HEK293T (cell line): ENCODE data around the gene TXK.

Experiments used
- CTCF ChIA-PET: fragments of 350-600 bp; formaldehyde crosslinking; extraction: SDS; loops from one replicate; lab custom pipeline; 2021; ENCODE audit warnings: antibody characterized with exemption, inconsistent platforms; lab: Yijun Ruan, JAX
- POLR2A ChIA-PET: fragments of 350-600 bp; formaldehyde crosslinking; extraction: SDS; loops from one replicate; lab custom pipeline; 2020; ENCODE audit warnings: antibody characterized with exemption, inconsistent platforms; lab: Yijun Ruan, JAX
- DNase-seq: peaks from one replicate; pipeline ENCODE4 v3.0.0; 2012; ENCODE audit warnings: mixed read lengths; ENCODE audit errors: extremely low spot score
- ARNT ChIP-seq: fragments of 450-650 bp; IDR thresholded peaks from 2 replicates; pipeline ENCODE4 v1.6.1; 2017; ENCODE audit warnings: mild to moderate bottlenecking
- BHLHE40 ChIP-seq: fragments of 450-650 bp; IDR thresholded peaks from 2 replicates; pipeline ENCODE4 v1.6.1; 2016; ENCODE audit warnings: mild to moderate bottlenecking, moderate library complexity, borderline replicate concordance
- CTBP1 ChIP-seq: fragments of 450-650 bp; IDR thresholded peaks from 2 replicates; pipeline ENCODE4 v1.6.1; 2016; ENCODE audit warnings: borderline replicate concordance
- ELF4 ChIP-seq: fragments of 450-650 bp; IDR thresholded peaks from 2 replicates; pipeline ENCODE4 v1.6.1; 2017; ENCODE audit warnings: antibody characterized with exemption
- FOXA1 ChIP-seq: fragments of 450-650 bp; IDR thresholded peaks from 2 replicates; pipeline ENCODE4 v1.6.1; 2016; ENCODE audit warnings: mild to moderate bottlenecking
- FOXK2 ChIP-seq: fragments of 450-650 bp; IDR thresholded peaks from 2 replicates; pipeline ENCODE4 v1.6.1; 2016; ENCODE audit warnings: mild to moderate bottlenecking
- FOXM1 ChIP-seq: fragments of 450-650 bp; IDR thresholded peaks from 2 replicates; pipeline ENCODE4 v1.6.1; 2017; ENCODE audit warnings: mild to moderate bottlenecking, borderline replicate concordance
- HDGF ChIP-seq: fragments of 450-650 bp; IDR thresholded peaks from 2 replicates; pipeline ENCODE4 v1.6.1; 2017; ENCODE audit warnings: antibody characterized with exemption, borderline replicate concordance
- L3MBTL2 ChIP-seq: fragments of 450-650 bp; conservative IDR thresholded peaks from 2 replicates; pipeline ENCODE4 v1.6.1; 2016; ENCODE audit warnings: mild to moderate bottlenecking
- LEF1 ChIP-seq: fragments of 450-650 bp; IDR thresholded peaks from 2 replicates; pipeline ENCODE4 v1.6.1; 2017; ENCODE audit warnings: mild to moderate bottlenecking, borderline replicate concordance
- NFRKB ChIP-seq: fragments of 450-650 bp; IDR thresholded peaks from 2 replicates; pipeline ENCODE4 v1.6.1; 2016; ENCODE audit warnings: mild to moderate bottlenecking, moderate library complexity
- SP1 ChIP-seq: fragments of 450-650 bp; IDR thresholded peaks from 2 replicates; pipeline ENCODE4 v1.6.1; 2017
- SUZ12 ChIP-seq: fragments of 450-650 bp; IDR thresholded peaks from 2 replicates; pipeline ENCODE4 v1.6.1; 2016; ENCODE audit warnings: mild to moderate bottlenecking
- TARDBP ChIP-seq: fragments of 450-650 bp; IDR thresholded peaks from 2 replicates; pipeline ENCODE4 v1.6.1; 2016
- ZNF384 ChIP-seq: fragments of 450-650 bp; IDR thresholded peaks from 2 replicates; pipeline ENCODE4 v1.6.1; 2016
- TF ChIP-seq, protein P1 (sequence below): fragments of 450-650 bp; IDR thresholded peaks from 2 replicates; pipeline ENCODE4 v1.6.1; 2016

The TXK gene

DNA sequence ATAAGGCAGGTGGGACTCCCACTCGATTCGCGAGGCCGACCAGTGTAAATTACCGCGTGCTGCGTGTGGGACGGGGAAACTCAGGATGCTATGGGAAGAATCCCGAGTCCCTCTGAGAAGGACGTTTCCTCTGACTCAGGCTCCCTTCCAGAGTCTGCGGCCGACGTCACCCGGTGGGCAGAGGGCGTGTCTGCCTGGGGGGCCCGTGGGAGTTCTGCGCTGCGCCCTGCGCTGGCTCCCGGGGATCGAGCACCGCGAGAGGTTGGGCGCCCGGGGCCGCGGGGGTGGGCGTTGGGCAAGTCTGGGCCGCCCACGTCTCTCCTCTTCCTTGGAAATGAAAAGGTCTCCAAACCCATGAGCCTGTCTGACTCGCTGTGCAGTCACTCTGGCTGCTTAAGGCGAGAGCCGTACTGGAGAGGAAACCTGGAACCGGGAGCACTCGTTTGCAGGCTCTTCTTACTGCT lies 116.9 kb downstream of the TXK start:
- ChIA-PET POLR2A (no interaction called here), CTCF (no interaction called here)
- no peak for TF ChIP-seq FOXK2
- TF ChIP-seq L3MBTL2 = no peak; the same call in 1 of the 2 replicates
- TF ChIP-seq TARDBP = no peak
- TF ChIP-seq ARNT = no peak
- TF ChIP-seq HDGF = no peak
- no peak for TF ChIP-seq SUZ12
- TF ChIP-seq ZNF384 = no peak
- no peak for TF ChIP-seq BHLHE40
- TF ChIP-seq LEF1 = no peak
- no peak for TF ChIP-seq FOXA1
- TF ChIP-seq NFRKB = no peak
- TF ChIP-seq FOXM1 = no peak
- TF ChIP-seq, protein P1, sequence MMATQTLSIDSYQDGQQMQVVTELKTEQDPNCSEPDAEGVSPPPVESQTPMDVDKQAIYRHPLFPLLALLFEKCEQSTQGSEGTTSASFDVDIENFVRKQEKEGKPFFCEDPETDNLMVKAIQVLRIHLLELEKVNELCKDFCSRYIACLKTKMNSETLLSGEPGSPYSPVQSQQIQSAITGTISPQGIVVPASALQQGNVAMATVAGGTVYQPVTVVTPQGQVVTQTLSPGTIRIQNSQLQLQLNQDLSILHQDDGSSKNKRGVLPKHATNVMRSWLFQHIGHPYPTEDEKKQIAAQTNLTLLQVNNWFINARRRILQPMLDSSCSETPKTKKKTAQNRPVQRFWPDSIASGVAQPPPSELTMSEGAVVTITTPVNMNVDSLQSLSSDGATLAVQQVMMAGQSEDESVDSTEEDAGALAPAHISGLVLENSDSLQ = no peak
- TF ChIP-seq CTBP1 = no peak
- no peak for TF ChIP-seq SP1
- TF ChIP-seq ELF4 = no peak
- DNase-seq = peak; percentile 42
